Measurements from ENCODE around the gene C20orf96.
A peak's percentile ranks its signal among the peaks of the same experiment; 100 is the strongest.
"Not testable (repeated sequence)": the region's sequence is repeated elsewhere in the genome, so short reads cannot be mapped to it uniquely, and the experiment has no call there.

C20orf96 gene, protein sequence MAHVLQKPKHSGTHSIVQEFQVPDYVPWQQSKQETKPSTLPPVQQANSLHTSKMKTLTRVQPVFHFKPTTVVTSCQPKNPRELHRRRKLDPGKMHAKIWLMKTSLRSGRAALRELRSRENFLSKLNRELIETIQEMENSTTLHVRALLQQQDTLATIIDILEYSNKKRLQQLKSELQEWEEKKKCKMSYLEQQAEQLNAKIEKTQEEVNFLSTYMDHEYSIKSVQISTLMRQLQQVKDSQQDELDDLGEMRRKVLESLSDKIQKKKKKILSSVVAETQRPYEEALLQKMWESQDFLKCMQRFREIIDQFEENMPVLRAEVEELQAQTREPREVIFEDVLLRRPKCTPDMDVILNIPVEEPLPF

DNA sequence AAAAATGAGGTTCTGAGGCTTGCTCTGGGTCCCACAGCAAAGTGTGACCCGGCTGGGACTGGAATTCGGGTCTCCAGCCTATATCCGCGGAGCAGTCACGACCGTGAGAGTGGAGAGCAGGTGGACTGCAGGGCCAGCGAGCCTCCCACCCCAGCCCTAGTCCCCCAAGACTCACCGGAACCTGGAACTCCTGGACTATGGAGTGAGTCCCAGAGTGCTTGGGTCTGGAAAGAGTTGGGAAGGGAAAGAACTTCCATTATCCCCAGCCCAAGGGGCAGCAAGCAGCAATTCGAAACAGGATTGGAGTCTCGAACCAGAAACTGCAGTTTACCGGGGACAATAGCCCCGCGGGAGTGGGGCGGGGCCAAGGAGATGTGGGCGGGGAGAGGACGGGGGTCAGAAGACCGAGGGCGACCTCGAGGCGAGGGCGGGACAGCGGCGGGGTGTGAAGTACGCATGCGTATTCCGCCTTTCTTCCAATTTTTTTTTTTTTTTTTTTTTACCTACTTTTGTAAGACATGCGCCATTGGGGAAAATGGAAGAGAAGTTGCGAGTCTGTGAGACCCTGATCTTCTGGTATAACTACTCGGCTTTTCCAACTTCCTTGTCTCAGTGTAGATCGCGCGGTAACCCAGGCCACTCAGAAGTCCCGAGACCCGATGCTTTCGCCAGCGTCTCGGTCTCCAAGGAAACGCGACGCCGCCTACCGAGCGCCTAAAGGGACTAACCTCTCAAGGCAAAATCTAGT lies at the start of gene C20orf96:
TSS of gene C20orf96 (minus strand) at position 667 of the 748 bp plus-strand sequence. CDS start at position 527, 140 bp downstream.
- DNase-seq (ENCODE audit: low read depth), result peak; percentile 94

DNA sequence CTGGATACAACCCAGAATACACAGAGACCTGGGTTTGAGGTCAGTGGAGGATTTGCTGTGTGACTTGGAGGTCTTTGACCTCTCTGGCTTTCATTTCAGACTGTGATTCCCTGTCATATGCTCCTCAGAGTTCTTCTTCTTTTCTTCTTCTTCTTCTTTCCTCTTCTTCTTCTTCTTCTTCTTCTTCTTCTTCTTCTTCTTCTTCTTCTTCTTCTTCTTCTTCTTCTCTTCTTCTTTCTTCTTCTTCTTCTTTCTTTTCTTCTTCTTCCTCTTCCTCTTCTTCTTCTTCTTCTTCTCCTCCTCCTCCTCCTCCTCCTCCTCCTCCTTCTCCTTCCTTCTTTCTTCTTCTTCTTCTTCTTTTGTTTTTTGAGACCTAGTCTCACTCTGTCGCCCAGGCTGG lies 45.5 kb upstream of the C20orf96 start:
- DNase-seq (ENCODE audit: low read depth), result not testable (repeated sequence)

DNA sequence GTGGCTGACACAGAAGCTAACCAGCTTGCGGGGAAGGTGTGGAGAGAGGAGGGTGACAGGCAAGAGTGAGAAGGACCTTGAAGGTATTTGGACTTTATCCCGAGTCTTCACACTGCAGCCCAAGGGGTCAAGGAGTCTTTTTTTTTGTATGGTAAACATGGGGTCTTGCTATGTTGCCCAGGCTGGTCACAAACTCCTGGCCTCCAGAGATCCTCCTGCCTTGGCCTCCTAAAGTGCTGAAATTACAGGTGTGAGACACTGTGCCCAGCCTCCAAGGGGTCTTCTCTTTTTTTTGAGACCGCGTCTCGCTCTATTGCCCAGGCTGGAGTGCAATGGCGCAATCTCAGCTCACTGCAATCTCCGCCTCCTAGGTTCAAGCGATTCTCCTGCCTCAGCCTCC lies 44.0 kb upstream of the C20orf96 start:
- DNase-seq (ENCODE audit: low read depth), result no peak

DNA sequence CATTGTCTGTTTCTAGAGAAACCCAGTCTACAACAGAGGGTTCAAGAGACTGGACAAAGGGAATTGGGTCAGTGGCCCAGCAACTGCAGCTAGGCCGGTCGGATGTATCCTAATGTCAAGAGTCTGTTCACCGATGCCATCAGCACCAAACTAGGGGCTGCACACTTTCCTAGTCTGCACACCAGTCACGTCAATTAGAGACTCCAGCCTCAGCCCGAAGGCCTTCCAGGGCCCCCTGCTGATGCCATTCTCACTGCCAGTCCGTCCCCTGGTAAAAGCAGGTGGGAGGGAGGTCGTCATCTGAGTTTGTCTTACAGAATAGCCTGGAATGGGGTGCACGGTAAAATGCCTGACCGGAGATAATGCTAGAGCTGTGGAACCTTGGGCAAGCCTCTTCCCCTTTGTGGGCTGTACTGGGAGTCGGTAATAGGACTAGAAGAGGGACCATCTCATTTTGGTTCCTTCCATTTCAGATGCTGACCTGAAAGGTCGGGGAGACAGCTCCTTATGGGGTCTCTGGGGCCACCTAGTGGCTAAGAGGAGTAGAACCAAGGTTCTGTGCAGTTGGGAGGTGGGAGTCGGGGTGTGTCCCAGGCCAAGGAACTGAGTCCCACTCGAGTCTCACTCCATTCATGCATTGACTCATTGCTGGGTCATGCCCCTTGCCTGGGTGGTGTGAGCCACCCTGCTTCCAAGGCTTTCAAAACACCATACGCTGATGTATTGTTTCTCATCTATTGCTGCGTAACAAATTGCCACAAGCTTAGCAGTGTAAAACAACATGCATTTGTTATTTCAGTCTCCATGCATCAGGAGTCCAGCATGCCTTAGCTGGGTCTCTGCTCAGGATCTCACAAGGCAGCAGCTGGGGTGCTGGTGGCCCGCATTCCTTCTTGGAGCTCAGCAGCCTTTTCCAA lies 39.9 kb upstream of the C20orf96 start:
- DNase-seq (ENCODE audit: low read depth), result peak; percentile 52

DNA sequence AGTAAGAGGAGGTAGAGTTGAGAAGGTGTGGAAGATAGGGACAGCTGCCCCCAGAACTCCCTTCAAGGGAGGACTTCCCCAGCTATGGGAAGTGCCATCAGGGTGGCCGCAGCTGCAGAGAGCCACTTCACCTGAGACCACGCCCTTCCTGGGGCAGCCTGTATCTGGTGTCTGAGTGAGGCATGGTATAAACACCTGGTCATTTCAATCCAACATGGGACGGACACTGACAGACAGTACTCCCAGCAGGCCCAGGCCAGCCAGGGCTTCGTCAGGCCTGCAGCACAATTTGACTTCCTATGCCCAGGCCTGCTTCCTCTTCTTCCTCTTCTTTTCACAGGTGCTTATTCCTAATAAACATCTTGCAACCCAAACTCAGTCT lies 39.3 kb upstream of the C20orf96 start:
- no peak for DNase-seq (ENCODE audit: low read depth)

DNA sequence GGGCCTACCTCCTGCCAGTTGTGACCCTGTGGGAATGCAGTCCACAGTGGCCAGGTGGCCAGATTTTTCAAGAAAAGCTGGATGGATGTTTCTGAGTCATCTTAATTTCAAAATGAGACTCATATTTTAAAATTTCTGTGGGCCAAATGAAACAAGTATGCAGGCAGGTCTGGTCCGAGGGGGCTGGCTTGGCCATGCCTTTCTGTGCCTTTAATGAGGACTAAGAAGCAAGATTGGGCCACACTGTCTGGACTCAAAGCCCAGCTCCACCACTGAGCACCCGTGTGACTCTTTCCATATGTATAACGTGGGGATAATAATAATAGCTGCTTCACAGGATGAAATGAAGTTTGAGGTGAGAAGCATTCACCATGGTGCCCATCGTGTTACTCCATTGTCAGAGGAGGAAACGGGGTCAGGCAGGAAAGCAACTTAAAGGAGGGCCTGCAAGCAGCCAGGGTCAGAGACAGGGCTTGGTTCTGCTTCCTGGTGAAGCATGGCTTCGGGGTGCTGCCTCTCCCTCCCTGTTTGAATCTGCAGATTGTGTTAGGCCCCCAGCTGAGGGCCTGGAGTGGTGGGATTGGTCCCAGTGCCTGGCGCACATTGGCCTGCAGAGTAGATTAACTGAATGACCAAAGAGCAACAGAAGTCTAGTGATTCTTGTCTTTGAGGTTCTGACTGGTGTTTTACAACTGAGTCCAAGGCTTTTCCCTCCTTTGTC lies 38.6 kb upstream of the C20orf96 start:
- no peak for DNase-seq (ENCODE audit: low read depth)

DNA sequence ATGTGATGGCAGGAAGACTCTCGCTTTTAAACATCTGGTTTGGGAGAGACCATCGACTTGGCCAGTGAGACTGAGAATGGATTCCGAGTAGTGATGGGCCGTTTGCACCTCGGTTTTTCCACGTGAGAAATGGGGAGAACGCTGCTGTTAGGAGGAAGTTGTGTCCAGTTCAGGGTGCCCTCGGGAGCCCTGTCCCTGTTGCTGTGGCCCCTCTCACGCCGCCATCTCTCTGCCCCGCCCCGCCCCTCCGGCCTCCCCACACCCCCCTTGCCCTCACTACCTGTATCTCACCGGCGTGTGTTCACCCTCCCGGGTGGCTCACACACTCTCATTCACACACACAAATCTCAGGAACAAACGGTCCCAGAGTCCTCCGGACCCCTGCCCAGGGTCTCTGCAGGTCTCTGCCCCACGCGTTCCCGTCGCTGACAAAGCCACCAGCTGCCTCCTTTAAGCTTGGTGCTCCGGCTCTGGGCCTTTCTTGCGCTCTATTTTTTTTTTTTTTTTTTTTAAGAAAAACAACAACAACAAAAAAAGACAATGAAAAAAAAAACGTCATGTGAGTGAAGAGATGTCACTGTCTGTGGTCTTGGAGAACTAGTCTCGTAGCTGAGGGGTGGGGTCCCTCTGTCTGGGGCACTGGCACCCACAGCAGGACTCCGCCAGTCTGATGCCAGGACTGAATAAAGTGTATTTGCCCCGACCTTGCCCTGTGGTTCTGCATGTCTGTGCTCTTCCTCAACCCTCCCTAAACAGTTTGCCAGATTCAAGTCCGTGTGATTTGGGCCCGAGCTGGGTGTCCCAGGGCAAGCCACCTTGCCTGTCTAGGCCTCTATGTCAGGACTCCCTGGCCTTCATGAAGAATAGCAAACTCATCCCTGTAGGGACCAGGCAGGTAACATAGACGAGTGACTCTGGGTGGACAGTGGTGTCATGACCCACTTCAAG lies 37.8 kb upstream of the C20orf96 start:
- DNase-seq (ENCODE audit: low read depth), result no peak

DNA sequence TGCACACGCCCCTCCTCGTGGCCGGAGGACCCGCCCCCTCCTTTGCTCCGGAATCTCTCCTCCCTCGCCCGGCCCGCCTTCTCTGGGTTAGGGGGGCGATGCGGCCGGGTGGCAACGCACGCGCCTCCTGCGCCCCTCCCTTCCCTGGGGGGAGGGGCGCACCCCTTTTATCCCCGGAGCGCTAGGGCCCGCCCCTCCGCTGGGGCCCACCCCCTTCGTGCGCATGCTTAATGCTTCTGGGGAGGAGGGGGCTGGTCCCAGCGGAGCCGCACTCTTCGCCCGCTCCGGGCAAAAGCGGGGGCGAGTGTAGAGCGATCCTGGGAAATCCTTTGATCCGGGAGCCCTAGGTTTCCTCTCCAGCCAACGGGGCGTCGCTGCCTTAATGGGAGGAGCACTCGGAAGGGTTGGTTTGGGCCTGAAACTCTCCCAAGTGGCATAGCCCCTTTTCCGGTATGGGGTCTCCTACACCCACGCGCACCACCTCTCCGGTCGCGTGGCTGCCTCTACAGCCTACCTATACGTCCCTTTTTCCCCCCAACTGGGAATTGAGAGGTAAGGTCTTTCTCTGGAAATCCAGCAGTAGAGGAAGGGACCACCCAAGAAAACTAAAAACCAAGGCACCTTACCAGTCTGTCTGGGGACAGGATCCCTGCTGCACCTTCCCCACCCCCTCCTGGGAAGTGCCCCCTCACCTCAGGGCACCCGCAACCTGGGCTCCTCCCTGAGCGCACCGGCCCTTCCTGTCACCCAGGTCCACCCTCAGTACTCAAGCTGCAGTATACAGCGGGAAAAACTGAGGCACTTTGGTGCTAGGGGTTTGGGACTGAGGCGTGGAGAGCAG lies 36.9 kb upstream of the C20orf96 start:
- DNase-seq (ENCODE audit: low read depth), result peak; percentile 76

DNA sequence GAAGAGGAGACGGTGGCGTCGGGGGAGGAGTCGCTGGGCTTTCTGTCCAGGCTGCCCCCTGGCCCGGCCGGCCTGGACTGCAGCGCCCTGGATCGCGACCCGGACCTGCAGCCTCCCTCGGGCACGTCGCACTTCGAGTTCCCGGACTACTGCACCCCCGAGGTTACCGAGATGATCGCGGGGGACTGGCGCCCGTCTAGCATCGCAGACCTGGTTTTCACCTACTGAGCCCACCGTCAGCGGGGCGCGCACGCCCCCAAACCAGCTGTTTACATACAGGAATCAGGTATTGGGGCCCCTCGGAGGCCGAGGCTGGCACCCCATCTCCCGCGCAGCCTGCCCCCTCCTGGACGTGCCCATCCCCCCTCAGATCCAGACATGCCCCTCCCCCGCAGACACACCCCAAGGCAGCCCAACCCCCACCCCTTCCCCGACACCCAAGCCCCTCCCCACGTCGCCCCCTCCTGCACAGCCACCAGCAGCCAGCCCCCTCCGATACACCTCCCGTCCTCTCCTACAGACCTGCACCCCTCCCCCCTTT lies 36.2 kb upstream of the C20orf96 start:
- no peak for DNase-seq (ENCODE audit: low read depth)

DNA sequence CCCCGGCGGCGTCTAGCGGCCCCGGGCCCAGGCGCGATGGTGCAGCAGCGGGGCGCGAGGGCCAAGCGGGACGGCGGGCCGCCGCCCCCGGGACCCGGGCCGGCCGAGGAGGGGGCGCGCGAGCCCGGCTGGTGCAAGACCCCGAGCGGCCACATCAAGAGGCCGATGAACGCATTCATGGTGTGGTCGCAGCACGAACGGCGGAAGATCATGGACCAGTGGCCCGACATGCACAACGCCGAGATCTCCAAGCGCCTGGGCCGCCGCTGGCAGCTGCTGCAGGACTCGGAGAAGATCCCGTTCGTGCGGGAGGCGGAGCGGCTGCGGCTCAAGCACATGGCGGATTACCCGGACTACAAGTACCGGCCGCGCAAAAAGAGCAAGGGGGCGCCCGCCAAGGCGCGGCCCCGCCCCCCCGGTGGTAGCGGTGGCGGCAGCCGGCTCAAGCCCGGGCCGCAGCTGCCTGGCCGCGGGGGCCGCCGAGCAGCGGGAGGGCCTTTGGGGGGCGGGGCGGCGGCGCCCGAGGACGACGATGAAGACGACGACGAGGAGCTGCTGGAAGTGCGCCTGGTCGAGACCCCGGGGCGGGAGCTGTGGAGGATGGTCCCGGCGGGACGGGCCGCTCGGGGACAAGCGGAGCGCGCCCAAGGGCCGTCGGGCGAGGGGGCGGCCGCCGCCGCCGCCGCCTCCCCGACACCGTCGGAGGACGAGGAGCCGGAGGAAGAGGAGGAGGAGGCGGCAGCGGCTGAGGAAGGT lies 35.5 kb upstream of the C20orf96 start:
- no peak for DNase-seq (ENCODE audit: low read depth)

DNA sequence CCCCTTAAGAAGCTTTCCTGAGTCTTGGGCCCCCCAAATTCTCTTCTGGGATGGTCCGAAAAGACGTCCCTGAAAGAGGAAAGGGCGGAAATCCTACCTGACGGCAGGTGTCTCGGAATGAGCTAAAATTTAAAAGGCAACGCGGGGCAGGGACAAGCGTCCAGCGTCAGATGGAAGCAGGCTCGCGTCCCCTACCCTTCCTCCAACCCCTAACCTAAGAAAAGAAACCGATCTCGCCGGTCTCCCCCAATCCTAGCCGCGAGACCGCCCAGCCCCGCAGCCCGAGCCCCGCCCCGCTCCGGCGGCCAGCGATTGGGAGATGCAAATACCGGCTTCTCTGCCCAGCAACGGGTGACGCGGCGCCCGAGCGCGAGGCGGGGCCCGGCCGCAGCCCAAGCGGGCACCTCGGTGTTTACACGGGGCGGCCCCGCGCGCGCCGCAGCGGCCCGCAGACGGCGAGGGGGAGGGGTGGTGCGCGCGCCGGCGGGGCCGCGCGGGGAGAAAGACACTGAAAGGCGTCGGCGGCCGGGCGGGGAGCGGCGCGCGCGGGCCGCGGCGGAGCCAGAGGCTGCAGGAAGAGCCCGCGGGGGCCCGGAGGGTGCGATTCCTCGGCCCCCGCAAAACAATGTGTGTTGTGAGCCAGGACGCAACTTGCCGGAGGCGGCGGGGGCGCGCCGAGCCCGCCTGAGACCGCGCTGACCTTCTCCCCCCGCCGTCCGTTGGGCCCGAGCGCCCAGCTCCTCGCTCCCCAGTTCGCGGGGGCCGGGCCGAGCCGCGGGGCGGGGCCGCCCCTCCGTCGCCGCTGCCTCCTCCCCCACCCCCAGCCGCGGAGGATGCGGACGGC lies 34.7 kb upstream of the C20orf96 start, which contains the start of gene SOX12:
TSS of gene SOX12 (plus strand) at position 508 of the 844 bp plus-strand sequence. CDS start 373 bp downstream, outside the sequence.
- DNase-seq (ENCODE audit: low read depth), result peak; percentile 80

DNA sequence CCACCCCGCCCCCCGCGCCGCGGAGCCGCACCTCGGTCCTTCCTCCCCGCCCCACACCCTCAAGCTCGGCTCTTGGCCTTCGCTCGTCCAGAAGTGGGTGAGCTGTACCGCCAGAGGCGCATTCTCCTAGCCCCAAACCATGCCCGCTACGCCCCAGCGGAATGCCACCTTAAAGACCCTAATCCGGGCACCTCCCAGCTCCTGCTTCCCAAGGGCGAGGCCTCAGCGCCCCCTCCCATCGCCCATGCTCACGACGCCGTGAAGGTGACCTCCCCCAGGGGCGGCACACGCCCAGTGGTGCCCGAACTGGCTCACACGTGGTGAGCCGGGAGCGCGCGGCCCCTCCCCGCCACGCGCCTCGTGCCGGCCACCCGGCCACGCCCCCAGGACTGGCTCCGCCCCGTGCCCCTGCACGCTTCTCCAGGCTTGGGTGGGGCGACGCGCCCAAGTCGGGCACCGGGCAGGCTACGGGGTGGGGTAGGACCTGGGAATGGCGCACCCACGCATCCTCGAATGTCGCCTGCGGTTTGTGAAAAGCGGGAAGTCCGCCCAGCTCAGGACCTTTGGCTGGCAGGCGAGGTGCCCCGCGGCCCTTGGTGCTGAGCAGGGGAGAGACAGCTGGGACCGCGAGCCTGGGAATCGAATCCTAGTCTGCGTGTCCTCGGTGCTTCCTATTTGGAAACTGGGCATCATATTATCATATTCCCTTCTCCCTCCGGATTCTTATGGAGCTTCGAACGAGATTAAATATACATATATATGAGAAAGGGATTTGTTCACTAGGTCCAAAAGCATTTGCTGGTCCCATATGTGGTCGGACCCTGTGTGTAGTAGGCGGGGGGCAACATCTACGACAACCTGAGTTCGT lies 33.9 kb upstream of the C20orf96 start:
- peak; percentile 59 for DNase-seq (ENCODE audit: low read depth)

DNA sequence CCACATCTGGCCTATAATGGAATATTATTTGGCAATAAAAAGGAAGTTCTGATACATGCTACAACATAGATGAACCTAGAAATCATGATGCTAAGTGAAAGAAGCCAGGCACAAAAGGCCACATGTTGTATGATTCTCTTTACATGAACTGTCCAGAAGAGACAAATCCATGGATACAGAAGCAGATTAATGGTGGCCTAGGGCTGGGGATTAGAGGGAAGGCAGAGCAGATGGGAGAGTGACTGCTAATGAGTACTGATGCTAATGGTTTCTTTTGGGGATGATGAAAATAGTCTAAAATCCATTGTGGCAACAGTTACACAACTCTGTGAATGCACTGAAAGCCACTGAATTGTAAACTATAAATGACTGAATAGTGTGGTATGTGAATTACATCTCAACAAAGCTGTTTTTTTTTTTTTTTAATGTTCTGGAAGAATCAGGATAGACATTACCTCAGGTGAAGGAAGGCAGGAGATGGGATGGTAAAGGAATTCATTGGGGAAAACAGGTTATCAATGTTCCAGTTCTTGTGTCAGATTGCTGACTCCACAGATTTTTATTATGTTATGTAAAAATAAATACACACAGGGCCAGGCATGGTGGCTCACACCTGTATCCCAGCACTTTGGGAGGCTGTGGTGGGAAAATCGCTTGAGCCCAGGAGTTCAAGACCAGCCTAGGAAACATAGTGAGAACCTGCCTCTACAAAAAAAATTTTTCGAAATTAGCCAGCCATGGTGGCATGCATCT lies 25.9 kb upstream of the C20orf96 start:
- no peak for DNase-seq (ENCODE audit: low read depth)

DNA sequence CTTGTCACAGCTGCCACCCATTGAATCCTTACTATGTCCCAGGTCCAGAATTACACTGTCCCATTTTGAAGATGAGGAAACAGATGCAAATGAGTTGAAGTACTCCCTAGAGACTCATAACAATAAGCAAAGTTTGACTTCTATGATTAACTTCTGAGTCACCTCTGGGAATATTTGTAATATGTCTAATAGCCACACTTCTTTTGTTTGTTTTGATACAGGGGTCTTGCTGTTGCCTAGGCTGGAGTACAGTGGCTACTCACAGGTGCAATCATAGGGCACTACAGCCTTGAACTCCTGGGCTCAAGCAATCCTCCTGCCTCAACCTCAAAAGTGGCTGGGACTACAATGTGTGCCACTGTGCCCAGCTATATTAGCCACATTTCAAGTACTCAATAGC lies 23.4 kb upstream of the C20orf96 start:
- no peak for DNase-seq (ENCODE audit: low read depth)

DNA sequence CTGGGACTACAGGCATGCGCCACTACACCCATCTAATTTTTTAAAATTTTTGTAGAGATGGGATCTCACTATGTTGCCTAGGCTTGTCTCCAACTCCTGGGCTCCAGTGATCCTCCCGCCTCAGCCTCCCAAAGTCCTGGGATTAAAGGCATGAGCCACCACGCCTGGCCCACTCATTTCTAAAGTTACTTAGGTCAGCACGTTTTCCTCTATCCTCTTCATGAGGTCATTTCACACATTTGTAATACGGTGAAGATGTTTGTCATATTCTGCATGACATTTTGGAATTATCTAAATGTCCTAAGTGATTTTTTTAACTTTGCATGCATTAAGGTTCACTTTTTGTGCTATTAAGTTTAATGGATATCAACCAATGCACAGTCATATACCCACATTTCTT lies 22.9 kb upstream of the C20orf96 start:
- no peak for DNase-seq (ENCODE audit: low read depth)

DNA sequence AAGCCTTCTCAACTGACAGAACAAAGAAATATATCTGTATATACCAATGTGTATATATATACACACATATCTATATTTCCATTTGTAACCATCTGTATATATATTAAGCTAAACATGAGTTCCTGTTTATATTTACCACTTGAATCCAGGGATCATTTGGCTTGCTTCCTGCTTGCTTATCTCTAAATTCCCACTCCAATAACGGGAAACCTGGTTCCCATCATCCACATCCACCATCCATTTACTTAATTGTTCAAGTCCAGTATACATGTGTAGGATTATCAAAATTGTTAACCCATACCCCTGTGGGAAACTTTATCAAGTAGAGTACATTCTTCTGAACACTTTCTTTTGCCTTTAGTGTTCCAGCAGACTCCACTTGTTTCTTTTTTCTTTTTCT lies 22.3 kb upstream of the C20orf96 start:
- DNase-seq (ENCODE audit: low read depth), result no peak
